IMR-90 (cell line): Measurements from ENCODE around the gene RAD51AP2. TPM values are rescaled to one million over a fixed set of nuclear protein-coding genes. Genes with fewer than 3 reads are reported as not detected.

Experiments
- ATAC-seq: fragments of 200-7000 bp; cut with Tn5 transposase; 2 replicates; pipeline ENCODE4 v1.9.1; 2020; ENCODE audit warnings: low read depth, mild to moderate bottlenecking, moderate library complexity
- BruUV-seq: library from RNA; stranded (reverse); fragments of 400-500 nt; replicated peaks from 2 replicates; lab custom pipeline; 2021; lab: Mats Ljungman, UMichigan
- CTCF ChIA-PET: fragments of 300-600 bp; formaldehyde crosslinking; extraction: SDS; loops from one replicate; lab custom pipeline; 2021; ENCODE audit warnings: antibody characterized with exemption; lab: Yijun Ruan, JAX
- POLR2A ChIA-PET: fragments of 300-600 bp; sonication (Branson Sonifier 250); formaldehyde crosslinking; loops from one replicate; lab custom pipeline; 2022; ENCODE audit warnings: antibody characterized with exemption; ENCODE audit not compliant: unreplicated experiment; lab: Charles Lee
- DNase-seq: peaks from one replicate; pipeline ENCODE4 v3.0.0; 2013
- H2AFZ ChIP-seq: replicated peaks from 2 replicates; pipeline ENCODE3; 2013; ENCODE audit warnings: low read length, mild to moderate bottlenecking; ENCODE audit not compliant: poor library complexity
- H2AK5ac ChIP-seq: 2 replicates; pipeline ENCODE4 v1.6.1; 2013; ENCODE audit warnings: low read depth, low read length, inconsistent platforms
- H2AK9ac ChIP-seq: replicated peaks from 2 replicates; pipeline ENCODE3; 2013; ENCODE audit warnings: mild to moderate bottlenecking, low read depth, low read length, moderate library complexity; ENCODE audit not compliant: poor library complexity
- H2BK120ac ChIP-seq: 2 replicates; pipeline ENCODE4 v1.6.1; 2013; ENCODE audit warnings: low read depth, low read length, inconsistent platforms
- H2BK15ac ChIP-seq: 3 replicates; pipeline ENCODE4 v1.6.1; 2013; ENCODE audit warnings: low read depth, low read length, inconsistent platforms
- H2BK20ac ChIP-seq: 2 replicates; pipeline ENCODE4 v1.6.1; 2013; ENCODE audit warnings: low read depth, mild to moderate bottlenecking, inconsistent platforms, low read length, moderate library complexity
- H2BK5ac ChIP-seq: 2 replicates; pipeline ENCODE4 v1.6.1; 2013; ENCODE audit warnings: mild to moderate bottlenecking, low read depth, low read length, inconsistent platforms; ENCODE audit not compliant: poor library complexity, severe bottlenecking
- H3K14ac ChIP-seq: replicated peaks from 2 replicates; pipeline ENCODE4 v1.6.1; 2013; ENCODE audit warnings: low read depth, low read length, inconsistent platforms
- H3K18ac ChIP-seq: 2 replicates; pipeline ENCODE4 v1.6.1; 2013; ENCODE audit warnings: low read depth, low read length, control low read depth
- H3K23ac ChIP-seq: 2 replicates; pipeline ENCODE4 v1.6.1; 2013; ENCODE audit warnings: low read depth, low read length, inconsistent platforms
- H3K27ac ChIP-seq: 2 replicates; pipeline ENCODE4 v1.5.1; 2013; ENCODE audit warnings: mild to moderate bottlenecking, control low read depth, low read length; ENCODE audit not compliant: insufficient read depth
- H3K27me3 ChIP-seq: 2 replicates; pipeline ENCODE4 v1.6.1; 2013; ENCODE audit warnings: low read length; ENCODE audit not compliant: control insufficient read depth, insufficient read depth
- H3K36me3 ChIP-seq: 2 replicates; pipeline ENCODE4 v1.6.1; 2013; ENCODE audit warnings: low read length, mixed read lengths; ENCODE audit not compliant: control insufficient read depth, insufficient read depth
- H3K4ac ChIP-seq: 2 replicates; pipeline ENCODE4 v1.6.1; 2013; ENCODE audit warnings: low read depth, low read length, inconsistent platforms
- H3K4me1 ChIP-seq: 2 replicates; pipeline ENCODE4 v1.6.1; 2013; ENCODE audit warnings: low read length, mixed read lengths; ENCODE audit not compliant: control insufficient read depth, insufficient read depth
- H3K4me2 ChIP-seq: 2 replicates; pipeline ENCODE4 v1.6.1; 2013; ENCODE audit warnings: low read depth, mild to moderate bottlenecking, control low read depth, low read length, moderate library complexity
- H3K4me3 ChIP-seq: 2 replicates; pipeline ENCODE4 v1.5.1; 2013; ENCODE audit warnings: low read depth, mild to moderate bottlenecking, control low read depth, low read length, moderate library complexity; ENCODE audit not compliant: insufficient read depth
- H3K56ac ChIP-seq: 2 replicates; pipeline ENCODE4 v1.6.1; 2013; ENCODE audit warnings: low read length, inconsistent platforms; ENCODE audit not compliant: insufficient read depth; ENCODE audit errors: extremely low read depth
- H3K79me1 ChIP-seq, 2 experiments: 2 replicates each; pipeline ENCODE4 v1.6.1; 2013; ENCODE audit warnings: low read length in 2 of 2, inconsistent platforms in 1 of 2, low read depth in 1 of 2
- H3K9ac ChIP-seq: 2 replicates; pipeline ENCODE4 v1.6.1; 2013; ENCODE audit warnings: low read depth, low read length, control low read depth
- H3K9me1 ChIP-seq: 2 replicates; pipeline ENCODE4 v1.6.1; 2013; ENCODE audit warnings: low read length, inconsistent platforms; ENCODE audit not compliant: insufficient read depth
- H3K9me3 ChIP-seq: 2 replicates; pipeline ENCODE4 v1.6.1; 2013; ENCODE audit warnings: low read length; ENCODE audit not compliant: control insufficient read depth, insufficient read depth
- H4K20me1 ChIP-seq: 2 replicates; pipeline ENCODE4 v1.6.1; 2013; ENCODE audit warnings: low read length, inconsistent platforms; ENCODE audit not compliant: insufficient read depth
- H4K5ac ChIP-seq: 2 replicates; pipeline ENCODE4 v1.6.1; 2013; ENCODE audit warnings: mild to moderate bottlenecking, low read depth, low read length, control low read depth
- H4K8ac ChIP-seq, 2 experiments: 2 replicates each; pipeline ENCODE4 v1.6.1; 2013; ENCODE audit warnings: low read depth in 2 of 2, low read length in 2 of 2, control low read depth in 1 of 2, inconsistent platforms in 1 of 2
- H4K91ac ChIP-seq: 2 replicates; pipeline ENCODE4 v1.6.1; 2013; ENCODE audit warnings: low read depth, low read length, inconsistent platforms; ENCODE audit not compliant: insufficient read depth
- BHLHE40 ChIP-seq: fragments of 150-350 bp; IDR thresholded peaks from 2 replicates; pipeline ENCODE4 v1.6.1; 2016; ENCODE audit warnings: mild to moderate bottlenecking, low read depth, low read length
- CEBPB ChIP-seq: IDR thresholded peaks from 2 replicates; pipeline ENCODE4 v1.6.1; 2012; ENCODE audit warnings: low read depth, low read length, improper control_type of control experiment
- FOS ChIP-seq: fragments of 150-350 bp; IDR thresholded peaks from 2 replicates; pipeline ENCODE4 v1.6.1; 2016; ENCODE audit warnings: low read depth, low read length
- MAZ ChIP-seq: IDR thresholded peaks from 2 replicates; pipeline ENCODE4 v1.6.1; 2012; ENCODE audit warnings: low read depth, mild to moderate bottlenecking, low read length, improper control_type of control experiment, moderate library complexity, borderline replicate concordance
- MXI1 ChIP-seq: IDR thresholded peaks from 2 replicates; pipeline ENCODE4 v1.6.1; 2012; ENCODE audit warnings: low read depth, mild to moderate bottlenecking, low read length, moderate library complexity, borderline replicate concordance
- NFE2L2 ChIP-seq: fragments of 150-350 bp; IDR thresholded peaks from 2 replicates; pipeline ENCODE4 v1.6.1; 2016; ENCODE audit warnings: low read depth, mild to moderate bottlenecking, low read length
- POLR2A ChIP-seq: IDR thresholded peaks from 2 replicates; pipeline ENCODE4 v1.6.1; 2012; ENCODE audit warnings: mild to moderate bottlenecking, low read depth, low read length
- RAD21 ChIP-seq: IDR thresholded peaks from 2 replicates; pipeline ENCODE4 v1.6.1; 2012; ENCODE audit warnings: low read length, improper control_type of control experiment
- RCOR1 ChIP-seq: IDR thresholded peaks from 2 replicates; pipeline ENCODE4 v1.6.1; 2012; ENCODE audit warnings: mild to moderate bottlenecking, low read length, improper control_type of control experiment; ENCODE audit not compliant: insufficient replicate concordance
- WGBS, 2 experiments: methylation state at CpG; one replicate each; pipeline versions ENCODE4 v1.1.5 to v1.1.7; 2013; ENCODE audit warnings: missing lambda C conversion rate in 2 of 2; ENCODE audit not compliant: insufficient read length in 1 of 2; ENCODE audit errors: extremely low coverage in 2 of 2; 5-methylcytosine and 5-hydroxymethylcytosine counted together
- dilution Hi-C: fragments of 300-500 bp; cut with HindIII; formaldehyde crosslinking; loops from one replicate; pipeline ENCODE4 v1.14.3; 2018; ENCODE audit warnings: low sequenced_read_pairs; ENCODE audit not compliant: unreplicated experiment
- in situ Hi-C: fragments of 300-500 bp; cut with MboI; formaldehyde crosslinking; loops from 3 replicates; pipeline ENCODE4 v1.14.3; 2019; ENCODE audit warnings: low sequenced_read_pairs, inconsistent platforms, mixed read lengths
- intact Hi-C: fragments of 100-400 bp; cut with micrococcal nuclease; formaldehyde crosslinking; loops from 2 replicates; pipeline ENCODE4 v1.10.0; 2022
- polyA plus RNA-seq, 3 experiments: library from polyadenylated mRNA; depleted of rRNA; stranded (reverse); fragments of >200 nt; gene quantifications; 2 replicates each; pipeline ENCODE4 v1.2.3, GENCODE V29; 2012; ENCODE audit warnings: low replicate concordance in 1 of 3
- total RNA-seq: library from RNA; depleted of rRNA; stranded (reverse); fragments of >200 nt; gene quantifications from 2 replicates; pipeline ENCODE4 v1.2.3, GENCODE V29; 2012
- TF ChIP-seq, protein P1 (sequence below): fragments of 150-350 bp; IDR thresholded peaks from 2 replicates; pipeline ENCODE4 v1.6.1; 2016; ENCODE audit warnings: low read depth, mild to moderate bottlenecking, low read length, moderate library complexity, borderline replicate concordance
- TF ChIP-seq, protein P2 (sequence below): fragments of 150-350 bp; IDR thresholded peaks from 2 replicates; pipeline ENCODE4 v1.6.1; 2017; ENCODE audit warnings: mild to moderate bottlenecking, antibody characterized with exemption, low read length, low read depth
- TF ChIP-seq, protein P3 (sequence below): conservative IDR thresholded peaks from 2 replicates; pipeline ENCODE4 v1.5.1; 2012; ENCODE audit warnings: mild to moderate bottlenecking, low read depth, low read length, improper control_type of control experiment

RAD51AP2 gene
- total and polyA plus RNA-seq, 2 of the 4 experiments (the other 2 are of a cell fraction), result not detected

DNA sequence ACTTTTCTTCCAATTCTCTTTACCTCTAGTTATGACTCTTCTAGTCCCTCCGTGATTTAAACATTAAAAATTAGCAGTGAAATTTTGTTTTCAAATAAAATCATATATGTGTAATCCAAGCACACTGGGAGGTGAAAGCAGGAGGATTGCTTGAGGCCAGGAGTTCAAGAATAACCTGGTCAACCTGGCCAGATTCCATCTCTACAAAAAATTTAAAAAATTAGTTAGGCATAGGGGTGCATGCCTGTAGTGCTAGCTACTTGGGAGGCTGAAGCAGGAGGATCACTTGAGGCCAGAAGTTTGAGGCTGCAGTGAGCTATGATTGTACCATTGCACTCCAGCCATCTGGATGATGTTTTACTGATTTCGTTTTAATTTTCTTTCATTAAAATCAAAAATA, 15.3 kb upstream of the RAD51AP2 start:
- dilution Hi-C loops, result no loop called here
- POLR2A ChIA-PET, result no interaction called here
- ATAC-seq, result no peak

More for the DNA sequence above, 15.3 kb upstream of the RAD51AP2 start:
- H2BK20ac ChIP-seq, result no peak overlapping the region
- CTCF ChIA-PET, result no interaction called here
- intact Hi-C loops, result no loop called here
- no peaks in the 10 kb centered on the region; the same call in 1 of the 2 replicates for H3K9me3 ChIP-seq
- H3K14ac ChIP-seq, result no peak overlapping the region
- H3K4ac ChIP-seq, result no peak overlapping the region
- no peak overlapping the region for H2AK5ac ChIP-seq
- no peaks in the 10 kb centered on the region for H3K79me1 ChIP-seq
- H2AFZ ChIP-seq, result no peak overlapping the region
- H3K27ac ChIP-seq, result no peak overlapping the region
- no peaks in the 10 kb centered on the region for H4K20me1 ChIP-seq
- in situ Hi-C loops, result no loop called here
- H4K91ac ChIP-seq, result no peak overlapping the region
- H3K9me1 ChIP-seq, result no peaks in the 10 kb centered on the region
- H4K8ac ChIP-seq, result no peak overlapping the region
- H3K56ac ChIP-seq, result no peak overlapping the region
- H3K9ac ChIP-seq, result no peak overlapping the region
- H3K18ac ChIP-seq, result no peak overlapping the region
- H2BK120ac ChIP-seq, result no peak overlapping the region
- BruUV-seq, result no TSS peak
- H2BK5ac ChIP-seq, result no peak overlapping the region
- H2AK9ac ChIP-seq, result no peak overlapping the region
- H3K4me2 ChIP-seq, result no peak overlapping the region
- H4K5ac ChIP-seq, result no peak overlapping the region
- peaks cover 5% of the 10 kb centered on the region for H3K27me3 ChIP-seq
- no peak overlapping the region for H3K4me3 ChIP-seq
- no peaks in the 10 kb centered on the region for H3K4me1 ChIP-seq
- WGBS, 2 experiments, result no CpG with 5 or more reads among the region's 2 CpGs
- TF ChIP-seq CEBPB (no peak), POLR2A (no peak), MXI1 (no peak), NFE2L2 (no peak), FOS (no peak), MAZ (no peak), BHLHE40 (no peak), RAD21 (no peak), RCOR1 (no peak)
- TF ChIP-seq, protein P1, sequence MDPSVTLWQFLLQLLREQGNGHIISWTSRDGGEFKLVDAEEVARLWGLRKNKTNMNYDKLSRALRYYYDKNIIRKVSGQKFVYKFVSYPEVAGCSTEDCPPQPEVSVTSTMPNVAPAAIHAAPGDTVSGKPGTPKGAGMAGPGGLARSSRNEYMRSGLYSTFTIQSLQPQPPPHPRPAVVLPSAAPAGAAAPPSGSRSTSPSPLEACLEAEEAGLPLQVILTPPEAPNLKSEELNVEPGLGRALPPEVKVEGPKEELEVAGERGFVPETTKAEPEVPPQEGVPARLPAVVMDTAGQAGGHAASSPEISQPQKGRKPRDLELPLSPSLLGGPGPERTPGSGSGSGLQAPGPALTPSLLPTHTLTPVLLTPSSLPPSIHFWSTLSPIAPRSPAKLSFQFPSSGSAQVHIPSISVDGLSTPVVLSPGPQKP, result no peak
- TF ChIP-seq, protein P2, sequence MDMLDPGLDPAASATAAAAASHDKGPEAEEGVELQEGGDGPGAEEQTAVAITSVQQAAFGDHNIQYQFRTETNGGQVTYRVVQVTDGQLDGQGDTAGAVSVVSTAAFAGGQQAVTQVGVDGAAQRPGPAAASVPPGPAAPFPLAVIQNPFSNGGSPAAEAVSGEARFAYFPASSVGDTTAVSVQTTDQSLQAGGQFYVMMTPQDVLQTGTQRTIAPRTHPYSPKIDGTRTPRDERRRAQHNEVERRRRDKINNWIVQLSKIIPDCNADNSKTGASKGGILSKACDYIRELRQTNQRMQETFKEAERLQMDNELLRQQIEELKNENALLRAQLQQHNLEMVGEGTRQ, result no peak
- TF ChIP-seq, protein P3, sequence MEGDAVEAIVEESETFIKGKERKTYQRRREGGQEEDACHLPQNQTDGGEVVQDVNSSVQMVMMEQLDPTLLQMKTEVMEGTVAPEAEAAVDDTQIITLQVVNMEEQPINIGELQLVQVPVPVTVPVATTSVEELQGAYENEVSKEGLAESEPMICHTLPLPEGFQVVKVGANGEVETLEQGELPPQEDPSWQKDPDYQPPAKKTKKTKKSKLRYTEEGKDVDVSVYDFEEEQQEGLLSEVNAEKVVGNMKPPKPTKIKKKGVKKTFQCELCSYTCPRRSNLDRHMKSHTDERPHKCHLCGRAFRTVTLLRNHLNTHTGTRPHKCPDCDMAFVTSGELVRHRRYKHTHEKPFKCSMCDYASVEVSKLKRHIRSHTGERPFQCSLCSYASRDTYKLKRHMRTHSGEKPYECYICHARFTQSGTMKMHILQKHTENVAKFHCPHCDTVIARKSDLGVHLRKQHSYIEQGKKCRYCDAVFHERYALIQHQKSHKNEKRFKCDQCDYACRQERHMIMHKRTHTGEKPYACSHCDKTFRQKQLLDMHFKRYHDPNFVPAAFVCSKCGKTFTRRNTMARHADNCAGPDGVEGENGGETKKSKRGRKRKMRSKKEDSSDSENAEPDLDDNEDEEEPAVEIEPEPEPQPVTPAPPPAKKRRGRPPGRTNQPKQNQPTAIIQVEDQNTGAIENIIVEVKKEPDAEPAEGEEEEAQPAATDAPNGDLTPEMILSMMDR, result no peak
- no peak for DNase-seq
- H3K36me3 ChIP-seq, result no peaks in the 10 kb centered on the region
- H2BK15ac ChIP-seq, result no peak overlapping the region
- no peak overlapping the region for H3K23ac ChIP-seq
